Mesenchymal stem cell (in vitro differentiated cells and primary cell): ENCODE measurements around the gene CRHR2.

Experiments used
- DNase-seq: peaks from one replicate; pipeline ENCODE4 v3.0.0-alpha.2; 2013
- H2AFZ ChIP-seq: one replicate; pipeline ENCODE4 v1.6.1; 2013; ENCODE audit warnings: low read depth, mild to moderate bottlenecking, control low read depth, inconsistent platforms, low read length, moderate library complexity
- H2AK5ac ChIP-seq: 2 replicates; pipeline ENCODE4 v1.6.1; 2013; ENCODE audit warnings: low read length, moderate library complexity, mild to moderate bottlenecking, inconsistent platforms; ENCODE audit not compliant: severe bottlenecking
- H2BK120ac ChIP-seq: one replicate; pipeline ENCODE4 v1.6.1; 2013; ENCODE audit warnings: low read depth, mild to moderate bottlenecking, inconsistent platforms, low read length, moderate library complexity
- H2BK12ac ChIP-seq, 2 experiments: one replicate each; pipeline ENCODE4 v1.6.1; 2013; ENCODE audit warnings: inconsistent platforms in 2 of 2, low read length in 2 of 2, mild to moderate bottlenecking in 2 of 2, moderate library complexity in 2 of 2, control low read depth in 1 of 2
- H2BK15ac ChIP-seq: one replicate; pipeline ENCODE4 v1.6.1; 2013; ENCODE audit warnings: mild to moderate bottlenecking, low read depth, inconsistent platforms; ENCODE audit not compliant: poor library complexity, severe bottlenecking
- H2BK5ac ChIP-seq: 2 replicates; pipeline ENCODE4 v1.6.1; 2013; ENCODE audit warnings: low read depth, mild to moderate bottlenecking, low read length, control low read depth, inconsistent platforms; ENCODE audit not compliant: poor library complexity, severe bottlenecking
- H3K14ac ChIP-seq, 2 experiments: one replicate each; pipeline ENCODE4 v1.6.1; 2013; ENCODE audit warnings: inconsistent platforms in 2 of 2, low read length in 2 of 2, control low read depth in 1 of 2, mild to moderate bottlenecking in 1 of 2, moderate library complexity in 1 of 2
- H3K18ac ChIP-seq, 2 experiments: one replicate each; pipeline ENCODE4 v1.6.1; 2013; ENCODE audit warnings: inconsistent platforms in 2 of 2, low read length in 2 of 2, control low read depth in 1 of 2, low read depth in 1 of 2, mild to moderate bottlenecking in 1 of 2
- H3K23ac ChIP-seq, 2 experiments: one replicate each; pipeline ENCODE4 v1.6.1; 2013; ENCODE audit warnings: inconsistent platforms in 2 of 2, low read length in 2 of 2, mild to moderate bottlenecking in 2 of 2, moderate library complexity in 2 of 2, control low read depth in 1 of 2
- H3K27ac ChIP-seq: 2 replicates; pipeline ENCODE4 v1.5.1; 2013; ENCODE audit warnings: mild to moderate bottlenecking, moderate library complexity, low read length, control low read depth, inconsistent platforms; ENCODE audit not compliant: poor library complexity, severe bottlenecking
- H3K27me3 ChIP-seq, 2 experiments: 2 replicates each; pipeline versions ENCODE4 v1.6.1 to v1.7.0; 2013; ENCODE audit warnings: low read length in 2 of 2, mild to moderate bottlenecking in 2 of 2, moderate library complexity in 2 of 2, control low read depth in 1 of 2, inconsistent platforms in 1 of 2; ENCODE audit not compliant: control insufficient read depth in 1 of 2, insufficient read depth in 1 of 2
- H3K36me3 ChIP-seq, 2 experiments: 2 replicates each; pipeline versions ENCODE4 v1.6.1 to v1.7.0; 2013; ENCODE audit warnings: low read length in 2 of 2, control low read depth in 1 of 2, inconsistent platforms in 1 of 2, low read depth in 1 of 2, mild to moderate bottlenecking in 1 of 2; ENCODE audit not compliant: insufficient read depth in 2 of 2, control insufficient read depth in 1 of 2
- H3K4ac ChIP-seq, 2 experiments: one replicate each; pipeline ENCODE4 v1.6.1; 2013; ENCODE audit warnings: inconsistent platforms in 2 of 2, low read length in 2 of 2, mild to moderate bottlenecking in 2 of 2, moderate library complexity in 2 of 2, control low read depth in 1 of 2, low read depth in 1 of 2
- H3K4me1 ChIP-seq: 2 replicates; pipeline ENCODE4 v1.6.1; 2013; ENCODE audit warnings: low read depth, low read length, control low read depth; ENCODE audit not compliant: control insufficient read depth, insufficient read depth
- H3K4me2 ChIP-seq: 2 replicates; pipeline ENCODE4 v1.6.1; 2013; ENCODE audit warnings: low read length, mild to moderate bottlenecking, inconsistent platforms; ENCODE audit not compliant: poor library complexity, severe bottlenecking
- H3K4me3 ChIP-seq, 2 experiments: 2 replicates each; pipeline versions ENCODE4 v1.5.1 to v1.7.0; 2013; ENCODE audit warnings: low read length in 2 of 2, mild to moderate bottlenecking in 2 of 2, control low read depth in 1 of 2, low read depth in 1 of 2; ENCODE audit not compliant: insufficient read depth in 1 of 2
- H3K79me1 ChIP-seq: replicated peaks from 2 replicates; pipeline ENCODE4 v1.6.1; 2013; ENCODE audit warnings: mild to moderate bottlenecking, control low read depth, low read length, inconsistent platforms; ENCODE audit not compliant: poor library complexity, severe bottlenecking
- H3K9ac ChIP-seq: 2 replicates; pipeline ENCODE4 v1.7.0; 2013; ENCODE audit warnings: mild to moderate bottlenecking, low read length, moderate library complexity
- H3K9me3 ChIP-seq: 2 replicates; pipeline ENCODE4 v1.7.0; 2013; ENCODE audit warnings: mild to moderate bottlenecking, low read length; ENCODE audit not compliant: control insufficient read depth
- H4K8ac ChIP-seq: one replicate; pipeline ENCODE4 v1.6.1; 2013; ENCODE audit warnings: inconsistent platforms, mild to moderate bottlenecking, low read length, moderate library complexity
- H4K91ac ChIP-seq: one replicate; pipeline ENCODE4 v1.6.1; 2013; ENCODE audit warnings: mild to moderate bottlenecking, low read length, inconsistent platforms
- WGBS: methylation state at CpG from one replicate; pipeline ENCODE4 v1.1.7; 2013; ENCODE audit warnings: mixed read lengths; 5-methylcytosine and 5-hydroxymethylcytosine counted together

Gene CRHR2

GRCh38 chr7:30723776-30724175 is 41.5 kb upstream of the CRHR2 start:
- 80% methylated on average over 1 of the region's 4 CpGs for WGBS
- no peak overlapping the region for H2BK12ac ChIP-seq
- H3K18ac ChIP-seq = no peak overlapping the region

GRCh38 chr7:30722671-30723070 is 40.4 kb upstream of the CRHR2 start:
- no peak overlapping the region for H3K4me2 ChIP-seq
- no peak overlapping the region for H3K9ac ChIP-seq
- no peak overlapping the region for H3K4ac ChIP-seq
- H2BK12ac ChIP-seq = no peak overlapping the region
- peaks cover 46 to 58% of the 10 kb centered on the region in 2 experiments for H3K27me3 ChIP-seq
- H4K8ac ChIP-seq = no peak overlapping the region
- no peak overlapping the region for H2AK5ac ChIP-seq
- H3K79me1 ChIP-seq = no peaks in the 10 kb centered on the region
- no peak for DNase-seq
- no peak overlapping the region for H2BK120ac ChIP-seq
- H3K23ac ChIP-seq = no peak overlapping the region
- H3K14ac ChIP-seq = no peak overlapping the region
- H4K91ac ChIP-seq = no peak overlapping the region
- H2AFZ ChIP-seq = no peak overlapping the region
- H3K9me3 ChIP-seq = peaks cover 42% of the 10 kb centered on the region
- H2BK15ac ChIP-seq = no peak overlapping the region
- no peak overlapping the region for H3K18ac ChIP-seq
- H3K27ac ChIP-seq = no peak overlapping the region
- H3K4me1 ChIP-seq = no peaks in the 10 kb centered on the region
- no peak overlapping the region for H3K4me3 ChIP-seq
- H3K36me3 ChIP-seq = no peaks in the 10 kb centered on the region
- no peak overlapping the region for H2BK5ac ChIP-seq

More at GRCh38 chr7:30723776-30724175, 41.5 kb upstream of the CRHR2 start:
- no peaks in the 10 kb centered on the region for H3K4me1 ChIP-seq
- no peak overlapping the region for H3K4me2 ChIP-seq
- H2AK5ac ChIP-seq = no peak overlapping the region
- H3K14ac ChIP-seq = no peak overlapping the region
- no peak overlapping the region for H3K27ac ChIP-seq
- no peak overlapping the region for H2BK5ac ChIP-seq
- H2AFZ ChIP-seq = no peak overlapping the region
- H2BK15ac ChIP-seq = no peak overlapping the region
- H3K36me3 ChIP-seq = no peaks in the 10 kb centered on the region
- no peaks in the 10 kb centered on the region for H3K79me1 ChIP-seq
- DNase-seq = no peak
- no peak overlapping the region for H3K4ac ChIP-seq
- H3K9me3 ChIP-seq = peaks cover 33% of the 10 kb centered on the region
- no peak overlapping the region for H2BK120ac ChIP-seq
- H3K4me3 ChIP-seq = no peak overlapping the region
- no peak overlapping the region for H3K9ac ChIP-seq
- H3K27me3 ChIP-seq = peaks cover 54 to 63% of the 10 kb centered on the region in 2 experiments
- H4K91ac ChIP-seq = no peak overlapping the region
- H3K23ac ChIP-seq = no peak overlapping the region
- H4K8ac ChIP-seq = no peak overlapping the region

GRCh38 chr7:30722187-30722586 is 39.9 kb upstream of the CRHR2 start:
- no peak overlapping the region for H3K9ac ChIP-seq
- H3K4ac ChIP-seq = no peak overlapping the region
- H3K23ac ChIP-seq = no peak overlapping the region
- no peak overlapping the region for H2BK12ac ChIP-seq
- WGBS = 42% methylated on average over 2 of the region's 2 CpGs
- no peak overlapping the region for H4K8ac ChIP-seq
- H2AK5ac ChIP-seq = no peak overlapping the region
- DNase-seq = no peak
- H3K27me3 ChIP-seq = peaks cover 42 to 58% of the 10 kb centered on the region in 2 experiments
- H2BK15ac ChIP-seq = no peak overlapping the region
- H2AFZ ChIP-seq = no peak overlapping the region
- H3K4me1 ChIP-seq = no peaks in the 10 kb centered on the region
- no peak overlapping the region for H3K18ac ChIP-seq
- H3K9me3 ChIP-seq = peaks cover 42% of the 10 kb centered on the region
- no peak overlapping the region for H3K4me2 ChIP-seq
- H3K27ac ChIP-seq = no peak overlapping the region
- no peak overlapping the region for H3K14ac ChIP-seq
- no peak overlapping the region for H4K91ac ChIP-seq
- no peak overlapping the region for H2BK120ac ChIP-seq
- H2BK5ac ChIP-seq = no peak overlapping the region
- no peaks in the 10 kb centered on the region for H3K79me1 ChIP-seq
- H3K4me3 ChIP-seq = no peak overlapping the region
- H3K36me3 ChIP-seq = no peaks in the 10 kb centered on the region

GRCh38 chr7:30721211-30721610 is 39.0 kb upstream of the CRHR2 start:
- Histone ChIP-seq H2AFZ (no peak overlapping the region), H3K14ac (no peak overlapping the region), H2BK5ac (no peak overlapping the region), H2BK15ac (no peak overlapping the region), H3K27me3 (peaks cover 33 to 57% of the 10 kb centered on the region in 2 experiments), H2AK5ac (no peak overlapping the region), H2BK12ac (no peak overlapping the region), H3K4ac (no peak overlapping the region), H3K79me1 (no peaks in the 10 kb centered on the region), H3K4me3 (no peak overlapping the region), H3K4me1 (no peaks in the 10 kb centered on the region), H3K4me2 (no peak overlapping the region), H4K91ac (no peak overlapping the region), H3K9ac (no peak overlapping the region), H2BK120ac (no peak overlapping the region), H4K8ac (no peak overlapping the region), H3K9me3 (peaks cover 42% of the 10 kb centered on the region), H3K36me3 (no peaks in the 10 kb centered on the region), H3K18ac (no peak overlapping the region), H3K23ac (no peak overlapping the region), H3K27ac (no peak overlapping the region)
- 92% methylated on average over 1 of the region's 1 CpG for WGBS
- DNase-seq = no peak
